GM19351 (cell line): ENCODE measurements around the gene ANKS1A.

ENCODE experiments used
- ATAC-seq: cut with Tn5 transposase; IDR thresholded peaks from one replicate; pipeline ENCODE4 v1.9.1; 2021; ENCODE audit warnings: mild to moderate bottlenecking, moderate library complexity; ENCODE audit not compliant: unreplicated experiment

The ANKS1A gene

DNA sequence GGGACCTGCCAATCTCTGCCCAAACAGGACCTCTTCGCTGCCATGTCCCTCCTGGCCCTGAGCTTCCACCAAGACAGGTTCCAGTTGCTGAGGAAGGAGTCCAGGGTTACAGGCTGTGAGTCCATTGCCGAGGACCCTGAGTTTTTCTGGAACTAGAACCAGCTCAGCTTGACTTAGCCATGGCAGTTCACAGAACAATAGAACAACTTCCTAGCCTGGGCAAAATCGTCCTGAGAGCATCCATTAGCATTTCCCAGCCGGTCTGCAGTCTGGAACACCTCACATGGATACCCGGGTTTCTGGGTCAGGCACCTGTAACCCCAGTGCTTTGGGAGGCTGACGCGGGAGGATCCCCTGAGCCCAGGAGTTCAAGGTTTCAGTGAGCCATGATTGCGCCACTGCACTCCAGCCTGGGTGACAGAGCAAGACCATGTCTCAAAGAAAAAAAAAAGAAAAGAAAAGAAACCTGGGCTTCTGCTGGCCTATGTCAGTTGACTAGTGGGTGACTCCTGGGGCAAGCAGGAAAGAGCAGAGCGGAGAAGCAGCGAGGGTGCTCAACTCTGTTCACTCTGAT, 161.8 kb downstream of the ANKS1A start:
- no peak for ATAC-seq

DNA sequence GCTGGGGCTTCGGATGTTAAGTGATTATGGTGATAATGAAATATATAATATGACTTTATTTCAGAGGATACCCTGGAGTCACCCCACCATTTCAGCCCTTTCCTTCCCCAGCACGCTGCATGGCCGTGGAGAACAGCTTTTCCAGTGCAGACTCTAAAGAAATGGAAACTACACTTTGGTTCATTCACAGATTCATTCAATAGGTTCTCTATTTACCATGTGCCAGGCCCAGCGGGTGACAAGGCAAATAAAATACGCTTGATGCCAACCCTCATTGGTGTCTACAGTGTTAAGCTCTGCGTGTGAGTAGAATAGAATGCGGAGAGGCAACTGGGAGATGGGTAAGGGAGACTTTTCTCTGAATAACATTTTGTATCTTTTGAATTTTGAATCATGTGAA, 162.3 kb downstream of the ANKS1A start:
- no peak for ATAC-seq

DNA sequence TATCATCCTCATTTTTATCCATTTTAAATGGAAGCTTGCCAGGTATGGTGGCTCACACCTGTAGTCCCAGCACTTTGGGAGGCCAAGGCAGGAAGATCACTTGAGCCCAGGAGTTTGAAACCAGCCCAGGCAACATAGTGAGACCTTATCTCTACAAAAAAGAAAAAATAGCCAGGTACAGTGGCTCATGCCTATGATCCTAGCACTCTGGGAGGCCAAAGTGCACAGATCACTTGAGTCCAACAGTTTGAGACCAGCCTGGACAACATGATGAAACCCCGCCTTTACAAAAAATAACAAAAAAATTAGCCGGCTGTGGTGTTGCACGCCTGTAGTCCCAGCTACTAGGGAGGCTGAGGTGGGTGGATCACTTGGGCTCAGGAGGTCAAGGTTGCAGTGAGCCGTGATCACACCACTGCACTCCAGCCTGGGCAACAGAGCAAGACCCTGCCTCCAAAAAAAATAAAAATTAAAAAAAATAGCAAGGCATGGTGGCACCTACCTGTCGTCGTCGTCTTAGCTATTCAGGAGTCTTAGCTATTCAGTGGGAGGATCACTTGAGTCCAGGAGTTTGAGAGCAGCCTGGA, 163.0 kb downstream of the ANKS1A start:
- ATAC-seq, result no peak

DNA sequence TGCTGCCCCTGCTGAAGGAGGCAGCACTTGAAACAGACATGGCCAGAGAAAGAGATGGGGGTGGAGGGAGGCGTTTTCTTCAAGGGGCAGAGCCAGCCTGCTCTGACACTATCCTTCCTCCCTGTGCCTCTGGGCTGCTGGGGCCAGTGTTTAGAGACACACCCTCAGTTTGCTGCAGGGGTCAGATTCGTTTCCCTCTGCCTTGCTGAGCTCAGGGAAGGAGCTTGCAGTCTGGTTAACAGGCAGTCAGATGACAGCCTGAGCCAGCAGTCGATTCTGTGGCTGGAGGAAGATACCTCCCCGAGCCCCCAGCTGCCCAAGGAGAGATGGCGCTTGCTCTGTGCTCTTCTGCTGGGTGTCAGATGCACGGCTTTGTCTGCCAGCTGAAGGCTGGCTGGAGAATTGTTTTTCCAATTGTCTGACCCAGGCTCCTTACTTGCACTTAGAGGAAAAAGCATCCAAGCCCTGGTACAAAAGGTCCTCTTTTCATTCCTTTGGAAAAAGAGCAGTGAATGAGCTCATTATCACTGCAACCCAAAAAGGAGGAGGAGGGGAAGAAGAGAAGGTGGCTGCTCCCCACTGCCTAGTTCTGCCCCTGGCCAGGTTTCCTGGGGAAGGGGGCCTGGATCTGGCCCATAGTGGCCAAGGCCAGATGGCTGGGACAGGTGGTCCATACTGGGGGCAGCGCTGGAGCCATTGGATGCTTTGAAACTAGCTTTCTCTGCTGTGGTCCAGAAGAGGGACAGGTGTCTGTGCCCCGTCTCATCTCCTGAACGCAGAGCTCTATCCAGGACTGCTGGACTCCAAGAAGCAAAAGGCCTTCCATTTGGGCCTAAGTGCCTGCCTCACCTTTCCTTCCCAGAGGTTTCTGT, 163.9 kb downstream of the ANKS1A start:
- no peak for ATAC-seq

DNA sequence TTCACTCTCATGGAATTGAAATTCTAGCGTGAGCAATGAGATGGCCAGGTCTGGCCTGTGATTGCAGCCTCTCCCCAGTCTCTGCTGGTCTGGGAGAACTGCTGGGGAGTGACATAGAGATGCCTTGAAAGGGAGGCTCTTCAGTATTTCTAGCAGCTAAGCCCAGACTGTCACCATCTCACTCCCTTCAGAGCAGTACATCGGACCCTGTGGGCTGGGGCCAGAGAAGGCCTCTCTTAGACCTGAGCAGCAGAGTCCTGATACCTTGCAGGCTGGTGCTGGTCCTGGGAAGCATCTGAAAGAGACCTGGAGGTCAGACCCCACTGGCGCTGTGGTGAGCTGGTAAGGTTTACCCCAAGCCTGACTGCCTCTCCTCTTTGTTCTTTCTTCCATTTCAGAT, 164.6 kb downstream of the ANKS1A start:
- no peak for ATAC-seq

DNA sequence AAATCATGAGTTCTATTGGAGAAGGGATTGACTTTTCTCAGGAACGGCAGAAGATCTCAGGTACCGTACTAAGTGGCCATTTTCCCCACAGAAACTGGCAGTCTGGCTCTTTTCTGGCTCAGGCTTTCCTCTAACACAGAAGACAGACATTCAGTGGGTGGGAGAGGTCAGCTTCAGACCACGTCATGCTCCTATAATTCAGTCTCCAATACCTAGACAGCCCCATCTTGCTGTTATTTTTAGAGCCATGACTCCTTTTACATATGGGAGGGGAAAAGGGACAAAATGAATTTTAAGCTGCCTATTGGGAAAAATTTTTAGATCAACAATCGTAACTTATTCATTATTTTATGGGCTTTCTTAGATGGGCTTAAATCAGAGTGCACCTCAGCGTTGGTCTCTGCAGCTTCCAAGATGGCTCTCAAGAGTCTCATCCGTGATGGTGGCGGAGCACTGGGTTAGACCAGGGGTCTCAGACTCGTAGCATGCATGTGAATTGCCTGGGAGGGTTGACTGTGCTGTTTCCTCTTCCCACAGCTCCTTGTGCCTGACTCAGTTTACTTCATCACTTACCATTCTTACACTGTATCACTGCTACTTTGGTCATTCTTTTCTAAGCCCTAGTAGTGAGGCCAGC, 165.2 kb downstream of the ANKS1A start:
- ATAC-seq, result no peak

DNA sequence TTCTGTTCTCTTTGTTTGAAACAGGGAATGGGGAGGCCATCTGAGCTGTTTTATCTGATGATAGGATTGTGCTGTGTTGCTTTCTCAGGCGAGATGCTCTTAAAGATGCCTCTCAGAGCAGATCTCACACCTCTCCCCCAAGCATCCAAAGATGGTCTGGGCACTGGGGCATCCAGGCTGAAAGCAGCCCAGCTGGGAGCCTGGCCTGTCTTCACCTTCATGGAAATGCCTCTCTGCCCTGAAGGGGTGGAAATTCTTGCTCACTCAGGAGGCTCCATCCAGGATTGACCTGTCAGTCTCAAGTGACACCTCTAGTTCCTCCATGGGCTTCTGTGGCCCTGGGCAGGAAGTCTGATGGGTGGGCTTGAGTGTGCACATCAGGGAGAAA, 165.7 kb downstream of the ANKS1A start:
- no peak for ATAC-seq

DNA sequence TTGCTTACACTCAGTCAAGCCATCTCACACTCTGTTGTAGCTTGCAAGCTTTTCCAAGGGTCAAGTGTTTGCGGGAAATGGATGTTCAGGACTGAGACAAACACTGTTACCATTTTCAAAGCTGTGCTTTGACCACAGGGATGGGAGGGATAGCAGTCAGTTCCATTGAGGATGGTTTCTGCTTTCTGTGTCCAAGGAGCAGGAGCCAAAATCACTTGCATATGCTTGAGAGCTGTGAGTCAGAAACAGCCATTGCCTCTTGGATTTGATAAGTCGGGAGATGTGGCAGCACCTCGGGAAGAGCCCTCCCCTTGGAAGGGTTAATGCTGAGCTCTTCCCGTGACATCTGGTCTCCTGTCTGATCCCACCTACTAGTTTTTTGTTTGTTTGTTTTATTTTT, 166.8 kb downstream of the ANKS1A start:
- ATAC-seq, result no peak

DNA sequence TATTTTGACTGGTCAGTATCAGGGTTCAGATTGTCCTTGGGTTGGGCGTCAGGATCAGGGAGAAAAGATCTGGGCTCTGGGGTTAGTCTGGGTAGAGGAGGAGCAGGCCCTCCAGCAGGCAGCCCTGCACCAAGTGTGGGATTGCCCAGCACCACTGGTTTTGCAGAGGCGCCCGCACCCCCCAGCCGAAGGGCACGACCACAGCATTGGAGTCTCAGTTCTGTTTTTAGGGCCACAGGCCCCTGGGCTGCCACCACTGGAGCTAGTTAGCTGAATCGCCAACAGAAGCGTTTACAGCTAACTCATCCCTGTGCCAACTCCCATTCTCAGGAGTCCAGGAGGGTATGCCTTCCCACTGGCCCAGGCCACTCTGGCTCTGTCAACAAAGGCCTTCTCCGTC, 167.9 kb downstream of the ANKS1A start:
- ATAC-seq, result no peak

DNA sequence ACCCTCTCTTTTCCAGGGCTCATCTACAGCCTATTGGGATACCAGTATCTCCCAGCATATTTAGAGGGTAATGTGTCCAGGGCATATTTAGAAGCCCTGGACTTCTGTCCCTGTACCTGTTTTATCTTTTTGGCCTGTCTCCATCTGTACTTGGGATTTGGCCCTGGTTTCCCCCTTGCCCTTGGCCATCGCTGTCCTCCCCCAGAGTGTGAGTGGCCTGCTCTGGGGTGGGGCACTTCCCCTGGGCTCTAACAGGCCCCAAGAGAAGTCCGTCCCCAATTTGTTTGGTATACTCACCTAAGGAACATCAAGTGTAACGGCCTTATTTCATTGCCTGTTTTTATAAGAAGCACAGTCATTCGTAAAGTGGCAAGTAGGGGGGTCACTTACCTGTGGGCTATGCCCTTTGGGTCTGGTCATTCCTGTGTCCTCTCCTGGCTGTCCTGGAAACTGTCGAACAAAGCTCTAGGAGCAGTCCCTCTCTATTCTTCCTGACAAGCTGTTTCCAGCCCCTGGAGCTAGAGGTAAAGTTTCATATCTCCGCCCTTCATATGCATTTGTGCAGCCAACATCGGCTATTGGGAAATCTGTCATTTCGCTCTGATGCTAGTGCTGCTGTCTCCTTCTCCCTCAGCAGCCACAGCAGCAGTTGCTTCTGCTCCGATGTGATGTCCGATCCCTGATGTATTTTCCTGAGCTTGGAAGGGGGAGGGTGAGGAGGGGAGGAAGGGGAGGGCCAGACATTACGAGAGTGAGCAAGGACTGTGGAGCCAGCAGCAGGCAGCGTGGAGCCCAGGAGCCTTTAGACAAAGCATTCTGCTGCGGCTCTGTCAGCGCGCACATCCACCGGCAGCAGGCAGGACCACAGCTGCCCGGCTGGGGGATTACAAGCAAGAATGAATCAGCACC, 168.6 kb downstream of the ANKS1A start:
- ATAC-seq, result no peak

DNA sequence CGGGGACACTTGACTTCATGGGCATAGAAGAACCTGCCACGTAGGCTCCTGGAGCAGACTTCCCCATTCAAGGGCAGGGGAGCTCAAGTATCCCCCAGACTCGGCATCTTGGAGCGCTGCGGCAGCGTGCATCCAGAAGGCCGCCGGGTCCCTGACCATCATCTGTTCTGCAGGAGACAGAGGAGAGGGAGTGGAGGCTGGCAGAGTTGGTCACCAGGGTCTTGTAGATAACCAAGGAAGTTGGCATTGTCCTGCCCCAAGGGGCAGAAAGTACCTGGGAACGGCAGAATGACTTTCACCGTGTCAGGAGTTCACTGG, 169.3 kb downstream of the ANKS1A start:
- no peak for ATAC-seq

DNA sequence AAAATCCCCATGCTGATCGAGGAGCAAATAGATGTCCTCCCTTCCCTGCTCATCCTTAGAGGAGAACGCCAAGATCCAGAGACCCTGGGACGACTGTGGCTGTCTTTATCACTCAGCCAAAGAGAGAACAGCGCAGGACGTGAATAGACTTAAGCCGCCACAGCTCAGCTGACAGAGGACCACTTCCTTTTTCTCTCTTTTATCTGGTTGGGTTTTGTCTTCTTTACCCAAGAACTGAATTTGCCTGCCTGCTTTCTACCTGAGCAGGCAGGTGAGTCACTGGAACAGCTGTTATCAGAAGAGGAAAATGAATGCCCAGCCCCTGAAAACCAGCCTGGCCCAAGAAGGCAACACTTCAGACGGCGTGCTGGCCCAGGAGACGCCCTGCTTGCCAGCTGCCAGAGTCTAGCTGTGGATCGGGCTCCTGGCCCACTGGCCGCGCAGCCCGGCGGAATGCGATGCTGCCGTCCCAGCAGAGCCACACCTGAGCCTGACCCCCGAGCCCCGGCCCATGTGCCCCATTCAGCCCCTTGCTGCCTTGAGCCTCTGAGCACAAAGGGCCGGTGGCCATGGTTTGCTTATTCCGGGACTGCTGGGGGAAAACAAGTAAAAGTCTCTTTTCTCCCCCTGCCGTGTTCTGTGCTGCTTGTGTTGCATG, 169.9 kb downstream of the ANKS1A start:
- no peak for ATAC-seq

DNA sequence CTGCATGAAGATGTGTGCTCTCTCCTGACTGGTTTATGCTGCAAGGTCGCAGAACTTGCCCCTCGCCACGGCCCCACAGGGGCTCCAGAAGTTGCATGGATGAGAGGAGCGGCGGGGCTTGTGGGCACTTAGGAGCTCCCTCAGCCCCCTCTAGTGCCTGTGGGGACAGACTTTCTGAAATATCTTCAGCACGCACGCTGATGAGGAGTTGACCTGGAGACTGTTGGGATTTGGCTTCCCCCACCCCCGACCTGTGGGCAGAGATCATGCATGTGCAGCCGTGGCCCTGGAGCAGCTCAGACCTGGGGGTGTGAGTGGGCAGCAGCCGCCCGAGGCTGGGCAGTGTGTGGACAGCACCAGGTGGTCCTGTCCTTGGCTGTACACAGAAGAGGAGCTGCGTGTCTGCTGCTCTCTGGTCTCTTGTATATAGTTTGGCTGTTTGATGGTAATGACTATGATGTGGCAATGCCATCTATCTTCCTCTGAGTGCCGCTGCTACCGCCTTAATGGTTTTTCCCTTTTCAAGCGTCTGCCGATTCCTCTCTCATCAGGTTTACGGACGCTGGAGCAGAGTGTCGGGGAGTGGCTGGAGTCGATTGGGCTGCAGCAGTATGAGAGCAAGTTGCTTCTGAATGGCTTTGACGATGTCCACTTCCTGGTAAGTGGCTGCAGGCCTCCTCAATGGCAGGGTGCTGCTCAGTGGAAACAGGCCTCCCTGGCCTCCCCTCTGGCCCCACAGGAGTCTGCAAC, 170.7 kb downstream of the ANKS1A start:
- ATAC-seq, result no peak

DNA sequence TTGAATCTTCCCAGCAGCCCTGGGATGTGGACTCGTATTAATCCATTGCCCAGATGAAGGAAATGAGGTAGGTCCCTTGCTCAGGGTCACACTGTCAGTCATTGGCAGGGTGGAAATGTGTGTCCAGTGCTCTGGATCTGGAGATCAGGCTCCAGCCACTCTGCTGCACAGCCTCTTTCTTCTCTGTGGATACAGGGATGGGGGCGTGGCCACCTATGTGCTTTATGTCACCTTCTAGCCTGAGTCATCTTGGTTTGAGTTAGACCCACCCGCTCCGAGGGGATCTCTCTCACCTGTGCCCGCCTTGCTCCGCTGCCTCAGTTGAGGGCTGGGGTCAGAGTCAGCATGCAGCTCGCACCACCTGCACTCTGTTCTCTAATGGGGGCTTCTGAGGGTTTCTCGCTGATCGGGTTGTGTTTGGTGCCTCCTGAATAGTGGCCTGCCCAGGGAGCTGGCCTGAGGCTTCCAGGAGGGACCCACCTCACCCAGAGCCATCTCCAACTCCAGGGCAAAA, 172.1 kb downstream of the ANKS1A start:
- no peak for ATAC-seq

DNA sequence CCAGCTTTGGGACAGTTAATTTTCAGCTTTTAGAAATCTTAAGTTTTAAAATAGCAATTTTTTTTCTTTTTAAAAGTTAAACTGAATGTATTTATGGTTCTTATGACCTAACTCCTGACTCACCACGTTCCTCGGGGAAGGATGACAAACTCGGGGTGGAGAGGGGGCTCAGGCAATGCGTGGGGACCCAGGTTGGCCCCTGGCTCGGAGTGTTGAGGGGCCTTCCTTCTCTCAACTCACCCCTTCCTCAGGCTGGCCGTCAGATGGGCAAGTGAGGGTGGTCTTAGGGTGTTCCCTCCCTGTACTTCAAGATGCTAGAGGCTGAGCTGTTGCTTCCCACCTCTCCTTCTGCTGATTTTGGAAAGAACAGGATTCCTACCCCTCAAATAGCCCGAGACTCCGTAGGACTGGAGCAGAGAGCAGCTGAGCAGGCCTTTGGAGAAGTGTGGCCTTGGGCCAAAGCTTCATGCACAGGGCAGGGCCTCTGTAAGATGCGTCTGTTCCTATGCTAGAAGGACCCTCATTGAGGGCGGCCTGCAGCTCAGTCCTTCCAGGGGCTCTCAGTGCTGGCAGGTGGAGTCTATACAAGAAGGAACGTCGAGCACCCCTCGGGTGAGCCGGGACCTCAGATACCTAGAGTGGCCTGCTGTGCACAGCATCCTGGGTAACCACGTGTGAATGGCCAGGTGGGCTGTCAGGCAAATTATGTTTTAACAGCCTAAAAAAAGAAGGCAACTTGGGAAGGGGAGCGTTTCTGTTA, 172.8 kb downstream of the ANKS1A start:
- ATAC-seq, result no peak

DNA sequence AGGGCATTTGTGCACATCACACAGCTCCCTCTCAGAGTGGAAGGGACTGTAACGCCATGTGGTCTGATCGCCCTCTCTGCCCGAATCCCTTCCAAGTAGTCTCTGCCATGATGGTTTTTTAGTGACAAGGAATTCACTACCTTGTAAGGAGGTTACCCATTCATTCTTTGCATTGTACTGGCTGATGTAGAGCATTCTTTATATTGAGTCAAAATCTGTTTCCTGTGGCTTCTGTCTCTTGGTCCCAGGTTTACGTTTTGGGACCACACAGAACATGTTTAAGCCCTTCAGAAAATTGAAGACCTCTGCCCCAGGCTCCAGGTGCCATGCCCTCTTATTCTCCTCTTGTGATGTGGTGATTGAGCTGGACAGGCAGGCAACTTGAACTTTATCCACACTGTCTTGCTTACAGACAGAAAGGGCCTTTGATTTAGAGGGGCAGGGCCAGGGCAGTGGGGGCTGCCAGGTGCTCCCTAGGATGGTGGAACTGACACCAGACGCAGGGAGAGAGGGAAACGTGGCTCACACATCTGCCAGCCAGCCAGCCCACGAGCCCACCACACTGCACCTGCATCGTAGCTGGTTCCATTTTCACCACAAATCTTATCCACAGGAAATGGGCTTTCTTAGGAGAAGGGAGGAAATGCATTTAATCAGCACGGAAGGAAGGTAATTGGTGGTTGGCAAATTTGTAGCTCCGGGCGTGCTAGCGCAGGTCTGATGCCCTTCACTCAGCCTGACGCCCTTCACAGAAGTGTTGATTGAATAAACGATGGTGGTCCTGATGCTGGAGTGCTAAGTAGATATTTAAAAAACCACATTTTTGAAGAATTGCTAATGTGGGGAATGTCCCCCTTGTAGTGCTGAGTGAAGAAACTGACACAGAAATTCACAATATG, 173.9 kb downstream of the ANKS1A start:
- no peak for ATAC-seq

DNA sequence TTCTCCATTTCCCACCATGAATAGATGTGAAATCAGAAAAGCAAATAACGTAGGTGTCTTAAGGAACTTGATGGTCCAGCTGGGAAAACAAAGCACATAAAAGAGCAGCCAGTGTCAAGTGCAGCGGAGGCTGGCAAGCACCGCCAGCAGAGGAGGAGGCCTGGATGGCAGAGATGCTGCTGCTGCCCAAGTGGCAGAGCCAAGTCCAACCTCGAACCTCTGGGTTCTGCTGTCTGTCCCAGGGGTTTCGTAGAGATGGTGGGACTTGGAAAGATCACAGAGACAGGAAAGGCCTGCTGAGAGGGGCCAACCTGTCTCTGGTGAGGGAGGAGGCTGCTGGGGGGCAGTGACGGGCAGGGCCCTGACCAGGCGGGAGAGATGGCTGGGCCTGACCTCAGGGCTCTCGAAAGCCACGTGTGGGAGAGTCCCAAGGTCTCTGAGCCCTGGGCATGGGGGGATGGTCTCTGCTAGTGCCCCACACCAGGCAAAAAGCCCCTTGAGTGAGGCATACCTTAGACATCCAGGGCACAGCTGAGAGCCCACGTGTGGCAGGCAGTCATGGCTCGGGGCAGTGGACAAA, 174.7 kb downstream of the ANKS1A start:
- ATAC-seq, result no peak
